22Rv1 (cell line): ENCODE results near the gene RAB3B.

Experiments used
- ZFX ChIP-seq: fragments of 450-650 bp; IDR thresholded peaks from 2 replicates; pipeline ENCODE4 v1.6.1; 2017; ENCODE audit warnings: antibody characterized with exemption, borderline replicate concordance
- TF ChIP-seq, protein P1 (sequence below): fragments of 450-650 bp; IDR thresholded peaks from 2 replicates; pipeline ENCODE4 v1.5.1; 2017; ENCODE audit warnings: mild to moderate bottlenecking

DNA sequence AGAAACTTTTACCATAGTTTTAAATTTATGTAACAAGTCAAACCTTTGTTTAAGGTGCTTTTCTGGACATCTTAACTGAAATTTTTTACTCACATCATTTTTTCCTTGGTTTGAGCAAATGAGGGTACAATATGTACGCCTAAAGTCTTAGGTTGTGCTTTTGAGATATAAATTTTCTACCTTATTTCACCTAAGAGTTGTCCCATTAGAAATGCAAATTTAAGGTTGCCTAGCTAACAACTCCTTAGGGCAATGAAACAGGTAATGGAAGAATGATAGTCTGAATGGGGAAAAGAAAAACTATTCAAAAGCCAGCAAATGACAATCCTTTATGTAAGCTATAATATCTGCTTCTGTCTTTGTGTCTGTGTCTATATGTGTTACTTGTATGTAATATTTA, 131.6 kb downstream of the RAB3B start:
- TF ChIP-seq, protein P1, sequence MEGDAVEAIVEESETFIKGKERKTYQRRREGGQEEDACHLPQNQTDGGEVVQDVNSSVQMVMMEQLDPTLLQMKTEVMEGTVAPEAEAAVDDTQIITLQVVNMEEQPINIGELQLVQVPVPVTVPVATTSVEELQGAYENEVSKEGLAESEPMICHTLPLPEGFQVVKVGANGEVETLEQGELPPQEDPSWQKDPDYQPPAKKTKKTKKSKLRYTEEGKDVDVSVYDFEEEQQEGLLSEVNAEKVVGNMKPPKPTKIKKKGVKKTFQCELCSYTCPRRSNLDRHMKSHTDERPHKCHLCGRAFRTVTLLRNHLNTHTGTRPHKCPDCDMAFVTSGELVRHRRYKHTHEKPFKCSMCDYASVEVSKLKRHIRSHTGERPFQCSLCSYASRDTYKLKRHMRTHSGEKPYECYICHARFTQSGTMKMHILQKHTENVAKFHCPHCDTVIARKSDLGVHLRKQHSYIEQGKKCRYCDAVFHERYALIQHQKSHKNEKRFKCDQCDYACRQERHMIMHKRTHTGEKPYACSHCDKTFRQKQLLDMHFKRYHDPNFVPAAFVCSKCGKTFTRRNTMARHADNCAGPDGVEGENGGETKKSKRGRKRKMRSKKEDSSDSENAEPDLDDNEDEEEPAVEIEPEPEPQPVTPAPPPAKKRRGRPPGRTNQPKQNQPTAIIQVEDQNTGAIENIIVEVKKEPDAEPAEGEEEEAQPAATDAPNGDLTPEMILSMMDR, result no peak
- no peak for TF ChIP-seq ZFX
